Activated CD4-positive, alpha-beta T cell treated with anti-CD3 and anti-CD28 coated beads, Interleukin-2, amount 50 U/mL, for 48 hours (primary cell): ENCODE measurements around the gene CHMP2A.
A peak's percentile ranks its signal among the peaks of the same experiment; 100 is the strongest.

Source experiments
- DNase-seq, 2 experiments: peaks; one replicate each; pipeline ENCODE4 v3.0.0-alpha.2; 2020

CHMP2A gene

DNA sequence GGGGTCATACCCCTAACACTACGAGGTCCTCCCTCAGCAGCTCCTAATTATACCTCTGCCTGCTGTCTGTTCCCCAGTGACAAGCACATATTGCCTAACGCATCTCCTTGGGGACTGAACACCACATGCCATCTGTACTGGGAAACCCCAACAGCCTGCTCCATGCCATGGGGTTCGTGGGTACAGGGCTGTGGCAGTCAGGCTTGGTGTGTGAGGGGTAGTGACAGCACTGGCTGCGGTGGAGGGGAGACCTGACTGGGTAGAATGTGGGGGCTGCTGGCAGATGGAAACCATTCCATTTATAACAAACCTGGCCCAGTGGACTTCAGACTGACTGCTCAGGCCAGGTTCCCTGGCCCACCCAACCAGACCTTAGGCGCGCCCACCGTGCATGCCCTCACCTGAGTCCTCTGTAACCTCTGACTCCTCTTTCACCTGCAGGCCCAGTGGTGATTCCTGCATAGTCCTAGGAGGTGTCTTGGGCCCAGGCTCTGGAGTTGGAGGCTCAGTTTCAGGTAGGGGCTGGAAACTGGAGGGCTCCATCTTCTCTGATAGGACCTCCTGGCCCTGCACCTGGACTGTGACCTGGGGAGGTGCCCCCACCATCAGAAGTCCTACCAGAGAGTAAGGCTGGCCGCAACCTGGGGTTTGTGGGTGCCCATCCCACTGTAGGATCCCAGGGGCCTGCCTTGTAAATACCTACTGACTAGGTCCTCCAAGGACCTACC lies 15.2 kb upstream of the CHMP2A start:
- DNase-seq: peak in 1 of 2 experiments; percentile 2

DNA sequence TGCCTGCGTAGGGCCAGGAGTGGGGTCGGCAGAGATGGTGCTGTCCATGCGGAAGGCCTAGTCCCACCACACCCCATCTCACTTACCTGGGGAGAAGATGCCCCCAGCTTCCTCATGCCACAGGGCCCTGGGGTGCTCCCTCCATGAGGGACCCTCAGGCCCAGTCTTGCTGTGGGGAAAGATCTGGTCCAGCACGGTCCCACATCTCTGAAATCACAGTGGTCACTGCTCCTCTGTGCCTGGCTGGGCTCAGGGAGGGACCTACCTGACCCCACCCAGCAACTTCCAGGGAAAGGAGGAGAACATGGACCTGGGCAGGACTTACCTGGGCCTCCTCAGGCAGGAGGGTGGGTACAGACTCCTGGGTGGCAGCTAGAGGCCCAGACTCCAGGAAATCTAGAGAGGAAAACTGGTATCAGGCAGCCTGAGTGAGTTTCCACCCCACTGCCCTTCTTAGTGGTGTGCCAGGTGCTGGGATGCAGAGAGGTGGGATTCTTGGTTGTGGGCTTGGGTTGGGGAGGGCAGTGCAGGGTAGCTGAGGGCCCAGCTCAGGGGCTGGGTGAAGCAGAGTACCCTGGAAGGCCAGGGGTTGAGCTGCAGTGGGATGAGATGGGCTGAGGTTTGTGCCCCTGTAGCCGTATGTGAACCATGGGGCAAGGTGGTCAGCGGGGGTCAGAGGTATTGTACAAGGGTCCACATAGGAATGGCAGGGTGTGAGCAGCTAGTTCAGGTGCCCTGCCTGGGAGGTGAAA lies 14.5 kb upstream of the CHMP2A start:
- no peak for DNase-seq

- no peak for DNase-seq
Measured at GRCh38 chr19:58568453-58569130, 13.7 kb upstream of the CHMP2A start.

GRCh38 chr19:58566989-58567388 lies 12.1 kb upstream of the CHMP2A start:
- DNase-seq: no peak

GRCh38 chr19:58563823-58564222 lies 8.9 kb upstream of the CHMP2A start:
- no peak for DNase-seq

DNA sequence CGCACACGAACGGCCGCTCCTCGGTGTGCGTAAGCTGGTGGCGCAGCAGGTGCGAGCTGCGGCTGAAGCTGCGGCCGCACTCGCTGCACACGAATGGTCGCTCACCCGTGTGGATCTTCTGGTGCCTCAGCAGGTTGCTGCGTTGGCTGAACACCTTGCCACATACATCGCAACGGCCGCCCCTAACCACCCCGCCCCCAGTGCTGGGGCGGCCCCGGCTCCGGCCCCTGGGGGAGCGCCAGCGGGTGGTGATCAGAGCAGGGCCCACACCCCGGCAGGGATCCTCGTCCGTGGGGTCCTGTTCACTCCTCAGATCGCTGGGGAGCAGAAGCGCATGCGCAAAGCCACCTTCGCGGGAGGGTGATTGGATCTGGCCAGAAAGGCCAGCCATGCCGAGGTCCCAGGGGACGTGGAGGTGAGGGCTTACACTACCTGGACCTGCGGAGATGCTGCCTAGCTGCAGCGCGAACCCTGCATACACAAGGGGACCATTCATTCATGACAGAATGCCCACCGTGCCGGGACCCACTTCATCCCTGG lies 8.2 kb upstream of the CHMP2A start:
- DNase-seq: peak; percentile 51 to 60

- peak; percentile 57 to 58 for DNase-seq
Measured at GRCh38 chr19:58562122-58563033, 7.5 kb upstream of the CHMP2A start.

- no peak for DNase-seq
Measured at GRCh38 chr19:58561373-58562121, 6.6 kb upstream of the CHMP2A start.

GRCh38 chr19:58560921-58561320 lies 6.0 kb upstream of the CHMP2A start:
- DNase-seq: no peak

- DNase-seq: no peak
Measured at GRCh38 chr19:58560007-58560887, 5.3 kb upstream of the CHMP2A start.

DNA sequence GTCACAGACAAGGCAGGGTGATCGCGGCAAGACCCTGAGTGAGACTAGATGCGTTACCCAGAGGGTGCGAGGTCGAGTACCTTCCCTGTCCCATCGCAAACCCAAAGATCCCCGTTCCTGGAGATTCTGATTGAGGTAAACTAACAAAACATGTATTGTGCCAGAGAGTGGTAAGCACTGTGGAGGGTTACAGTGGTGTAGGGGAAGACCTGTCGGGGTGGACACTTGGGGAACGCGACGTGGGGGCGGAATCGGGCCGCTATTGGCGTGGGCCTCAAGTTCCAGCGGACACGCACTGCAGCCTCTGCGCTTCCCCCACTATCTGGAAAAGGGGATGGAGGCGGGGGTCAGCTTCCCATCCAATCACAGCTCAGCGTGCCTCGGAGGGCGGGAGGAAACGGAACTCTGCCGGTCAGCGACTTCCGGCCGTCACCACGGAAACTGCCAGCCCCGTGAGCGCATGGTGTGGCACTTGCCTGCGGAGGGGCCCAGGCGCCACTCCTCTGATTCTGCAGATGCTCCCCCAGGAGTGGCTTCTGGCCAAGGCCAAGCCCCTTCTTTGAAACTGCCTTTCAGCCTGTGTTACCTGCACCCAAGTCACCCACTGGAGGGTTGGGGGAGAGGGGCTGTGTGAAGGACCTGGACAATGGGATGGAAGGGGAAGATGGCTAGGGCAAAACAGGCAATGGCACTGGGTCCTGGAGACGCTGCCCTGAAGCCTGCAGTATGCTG lies 4.5 kb upstream of the CHMP2A start:
- peak; percentile 87 to 92 for DNase-seq

GRCh38 chr19:58558623-58559274 lies 3.8 kb upstream of the CHMP2A start:
- DNase-seq: peak; percentile 99

GRCh38 chr19:58558066-58558622 lies 3.2 kb upstream of the CHMP2A start, which contains the start of gene UBE2M:
UBE2M (minus strand) TSS chr19:58558611; CDS start chr19:58558381, 230 bp downstream.
- peak; percentile 59 to 63 for DNase-seq

- DNase-seq: no peak
Measured at GRCh38 chr19:58557221-58558065, 2.5 kb upstream of the CHMP2A start.

DNA sequence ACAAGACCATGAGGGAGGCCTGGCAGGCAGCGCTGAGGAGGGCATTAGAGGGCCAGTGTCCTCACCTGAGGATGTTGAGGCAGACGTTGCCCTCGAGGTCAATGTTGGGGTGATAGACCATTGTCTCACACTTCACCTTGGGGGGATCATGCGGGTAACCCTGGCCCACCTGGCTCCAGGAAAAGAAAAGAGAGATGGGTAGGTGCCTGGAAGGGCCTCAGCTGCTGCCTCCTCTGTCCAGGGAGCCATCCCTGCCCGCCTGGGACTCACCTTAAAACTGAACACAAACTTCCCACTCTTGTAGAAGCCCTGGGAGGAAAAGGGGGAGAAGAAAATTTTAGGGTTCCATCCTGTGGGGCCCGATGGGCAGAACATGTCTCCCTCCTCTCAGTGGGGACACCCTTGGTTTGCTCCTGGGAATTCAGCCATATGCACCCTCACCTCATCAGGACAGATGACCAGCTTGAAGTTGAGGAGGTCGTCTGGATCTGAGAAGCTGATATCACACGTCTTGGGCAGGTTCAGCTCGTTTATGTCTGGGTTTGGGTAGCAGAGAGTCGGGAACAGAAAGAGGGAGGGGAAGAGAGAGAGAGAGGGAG lies 1.8 kb upstream of the CHMP2A start:
- no peak for DNase-seq

GRCh38 chr19:58555920-58556621 lies 1.2 kb upstream of the CHMP2A start:
- DNase-seq: no peak
